ENCODE data around the gene DDR1.

Gene DDR1

DNA sequence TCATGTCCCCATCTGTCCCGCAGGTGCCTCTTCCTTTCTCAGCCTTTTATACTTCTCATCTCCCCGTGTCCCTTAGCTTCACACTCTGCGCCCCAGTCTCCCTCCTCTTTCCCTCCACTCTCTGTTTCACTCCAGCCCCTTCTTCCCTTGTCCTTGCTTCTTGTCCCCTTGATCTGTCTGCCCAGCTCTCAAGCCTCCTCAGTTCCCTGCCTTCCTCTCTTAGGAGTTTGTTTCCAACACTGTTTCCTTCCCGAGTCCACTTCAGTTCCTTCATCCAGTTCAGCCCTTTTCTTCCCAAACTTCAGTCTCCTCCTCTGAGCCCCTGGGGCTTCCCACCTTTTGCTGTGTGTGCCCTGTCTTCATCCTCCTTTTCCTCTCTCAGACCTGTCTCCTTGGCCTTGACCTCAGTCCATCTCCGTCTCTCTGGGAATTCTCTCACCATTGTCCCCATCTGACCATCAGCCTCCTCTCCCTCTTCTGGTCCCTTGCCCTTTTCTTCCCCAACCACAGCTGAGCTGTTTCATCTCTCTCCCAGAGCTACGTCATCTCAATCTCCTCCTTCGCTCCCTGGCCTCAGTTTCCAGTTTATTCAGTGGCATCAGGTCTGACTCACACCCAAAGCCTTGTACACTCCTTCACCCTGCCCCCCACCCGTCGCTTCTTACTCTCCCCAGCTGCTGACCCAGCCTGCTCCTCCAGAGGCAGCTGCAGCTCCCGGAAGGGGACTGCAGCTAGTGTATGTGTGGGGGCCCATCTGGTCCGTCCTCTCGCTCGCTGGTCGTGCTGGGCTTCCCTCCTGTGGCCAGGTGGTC is 2.7 kb upstream of the DDR1 start:
- DNase-seq (ENCODE audit: low read depth, low spot score) = no peak

DNA sequence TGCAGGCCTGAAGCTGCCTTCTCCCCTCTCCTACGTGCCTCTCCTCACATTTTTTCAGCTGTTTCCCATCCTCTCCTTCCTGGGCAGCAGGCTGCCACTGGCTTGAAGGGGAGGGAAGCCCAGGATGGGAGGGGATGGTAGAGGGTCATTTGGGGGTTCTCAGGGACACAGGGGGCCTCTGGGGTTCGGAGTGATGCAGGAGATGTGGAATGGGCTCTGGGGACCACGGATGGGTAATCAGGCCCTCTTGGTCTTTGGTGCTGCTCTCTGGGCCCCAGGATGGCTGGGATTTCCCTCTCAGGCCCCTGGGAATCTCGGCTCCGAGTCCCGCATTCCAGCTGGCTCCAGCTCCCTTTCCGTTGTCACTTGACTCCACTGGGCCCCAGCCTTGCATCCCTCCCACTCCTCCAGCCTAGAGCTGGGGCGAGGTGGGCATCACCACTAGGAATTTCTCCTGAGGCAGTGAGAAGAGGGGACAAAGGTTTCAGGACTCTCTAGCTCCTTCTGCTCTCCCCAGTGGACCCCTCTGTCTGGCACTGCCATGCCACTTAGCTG is 2.0 kb upstream of the DDR1 start:
- no peak for DNase-seq (ENCODE audit: low read depth, low spot score)

DNA sequence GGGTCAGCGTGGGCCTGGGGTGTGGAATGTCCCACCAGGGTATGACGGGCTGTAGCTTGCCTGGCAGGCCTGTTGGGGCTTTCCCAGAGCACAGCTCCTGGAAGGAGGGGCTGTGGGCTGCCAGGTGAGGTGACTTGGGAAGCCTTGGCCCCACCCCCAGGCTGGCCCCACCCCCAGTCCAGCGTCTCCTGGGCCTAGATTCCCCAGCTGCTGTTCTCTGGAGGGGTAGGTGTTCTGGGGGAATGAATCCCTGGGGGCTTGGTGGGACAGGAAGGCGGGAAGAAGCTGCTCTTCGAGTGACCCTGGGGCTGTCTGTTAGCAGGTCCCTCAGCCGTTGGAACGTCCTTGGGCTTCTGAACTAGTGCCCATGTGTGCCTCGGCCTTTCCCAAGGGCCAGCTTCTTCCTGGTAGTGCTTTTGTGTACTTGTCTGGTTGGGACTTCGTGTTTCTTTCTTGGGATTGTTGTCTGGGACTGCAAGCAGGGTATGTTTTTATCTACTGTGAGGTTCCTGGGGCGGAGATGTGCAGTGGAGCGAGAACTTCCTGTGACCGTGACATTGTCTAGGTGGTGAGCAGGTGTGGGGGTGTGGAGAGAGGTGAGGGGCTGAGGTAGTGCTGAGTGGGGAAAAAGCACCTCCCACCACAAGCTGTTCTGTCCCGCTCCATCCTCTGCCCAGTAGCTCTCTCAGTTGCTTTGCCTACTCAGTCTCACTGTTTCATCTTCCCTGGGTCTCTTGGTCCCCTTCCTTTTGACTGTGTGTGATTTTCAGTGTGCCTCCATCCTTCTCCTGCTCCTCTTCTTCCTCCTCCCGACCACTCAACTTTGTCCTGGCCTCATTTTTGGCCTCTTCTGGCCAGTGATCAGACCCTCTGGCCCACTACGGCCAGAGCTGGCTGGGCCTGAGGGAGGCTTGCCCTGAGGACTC is 1.3 kb upstream of the DDR1 start:
- DNase-seq (ENCODE audit: low read depth, low spot score) = no peak

DNA sequence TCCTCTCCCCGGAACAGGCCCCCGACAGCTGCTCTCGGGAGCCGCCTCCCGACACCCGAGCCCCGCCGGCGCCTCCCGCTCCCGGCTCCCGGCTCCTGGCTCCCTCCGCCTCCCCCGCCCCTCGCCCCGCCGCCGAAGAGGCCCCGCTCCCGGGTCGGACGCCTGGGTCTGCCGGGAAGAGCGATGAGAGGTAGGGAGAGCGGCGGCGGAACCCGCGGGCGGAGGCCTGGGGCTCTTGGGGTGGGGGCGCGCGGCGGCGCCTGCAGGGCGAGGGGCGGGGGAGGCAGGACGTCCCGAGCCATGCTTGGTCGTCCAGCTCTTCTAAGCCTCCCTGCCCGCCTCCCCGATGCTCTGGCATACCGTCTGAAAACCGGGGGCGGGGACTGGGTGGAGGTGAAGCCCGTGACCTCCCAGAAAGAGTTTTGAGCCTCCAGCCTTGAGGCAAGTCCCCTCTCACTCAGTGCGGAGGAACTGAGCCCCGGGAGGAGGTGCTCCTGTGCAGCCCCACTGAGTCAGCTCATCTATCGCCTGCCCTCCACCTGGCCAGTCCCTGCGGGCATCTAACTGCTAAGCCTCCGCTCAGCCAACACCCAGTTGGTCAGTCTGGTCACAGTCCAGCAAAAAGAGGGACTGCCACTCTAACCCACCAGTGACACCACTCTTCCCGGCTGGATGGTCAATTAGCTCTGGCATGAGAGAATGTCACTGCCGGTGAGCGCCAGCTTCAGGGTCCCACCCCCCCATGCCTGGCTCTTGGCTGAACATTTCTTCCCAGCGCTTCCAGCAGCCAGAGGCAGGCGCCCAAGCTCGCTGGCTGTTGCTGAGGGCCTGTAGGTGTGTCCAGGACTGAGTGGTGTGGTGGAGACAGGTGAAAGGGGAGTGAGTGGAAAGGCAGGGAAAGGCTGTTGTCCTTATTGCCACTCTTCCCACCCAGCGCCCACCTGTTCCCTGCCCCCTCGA is 482 bp downstream of the DDR1 start:
- DNase-seq (ENCODE audit: low read depth, low spot score) = no peak

DNA sequence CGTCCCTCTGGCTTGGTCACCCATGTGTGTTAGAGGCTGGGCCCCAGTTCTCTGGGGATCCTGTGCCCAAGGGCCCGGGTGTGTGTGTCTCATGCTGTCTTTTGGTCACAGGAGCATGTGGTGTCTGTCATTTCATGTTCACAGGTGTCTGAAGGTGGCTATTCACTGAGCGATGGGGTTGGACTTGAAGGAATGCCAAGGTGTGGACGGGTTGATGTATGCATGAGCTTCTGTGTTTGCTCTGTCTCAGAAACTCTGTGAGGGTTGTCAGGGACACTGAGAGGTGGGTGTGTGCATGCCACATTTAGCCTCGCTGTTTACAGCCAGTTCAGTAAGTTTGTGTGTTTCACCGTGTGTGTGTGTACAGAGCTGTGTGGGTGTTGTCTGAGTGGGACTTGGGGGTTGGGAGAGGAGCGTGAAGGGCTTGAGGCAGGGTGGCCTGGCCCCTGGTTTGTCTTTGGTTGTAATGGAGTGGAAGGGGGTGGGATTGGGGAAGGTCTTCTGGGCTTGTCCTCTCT is 1.2 kb downstream of the DDR1 start:
- DNase-seq (ENCODE audit: low read depth, low spot score) = no peak

DNA sequence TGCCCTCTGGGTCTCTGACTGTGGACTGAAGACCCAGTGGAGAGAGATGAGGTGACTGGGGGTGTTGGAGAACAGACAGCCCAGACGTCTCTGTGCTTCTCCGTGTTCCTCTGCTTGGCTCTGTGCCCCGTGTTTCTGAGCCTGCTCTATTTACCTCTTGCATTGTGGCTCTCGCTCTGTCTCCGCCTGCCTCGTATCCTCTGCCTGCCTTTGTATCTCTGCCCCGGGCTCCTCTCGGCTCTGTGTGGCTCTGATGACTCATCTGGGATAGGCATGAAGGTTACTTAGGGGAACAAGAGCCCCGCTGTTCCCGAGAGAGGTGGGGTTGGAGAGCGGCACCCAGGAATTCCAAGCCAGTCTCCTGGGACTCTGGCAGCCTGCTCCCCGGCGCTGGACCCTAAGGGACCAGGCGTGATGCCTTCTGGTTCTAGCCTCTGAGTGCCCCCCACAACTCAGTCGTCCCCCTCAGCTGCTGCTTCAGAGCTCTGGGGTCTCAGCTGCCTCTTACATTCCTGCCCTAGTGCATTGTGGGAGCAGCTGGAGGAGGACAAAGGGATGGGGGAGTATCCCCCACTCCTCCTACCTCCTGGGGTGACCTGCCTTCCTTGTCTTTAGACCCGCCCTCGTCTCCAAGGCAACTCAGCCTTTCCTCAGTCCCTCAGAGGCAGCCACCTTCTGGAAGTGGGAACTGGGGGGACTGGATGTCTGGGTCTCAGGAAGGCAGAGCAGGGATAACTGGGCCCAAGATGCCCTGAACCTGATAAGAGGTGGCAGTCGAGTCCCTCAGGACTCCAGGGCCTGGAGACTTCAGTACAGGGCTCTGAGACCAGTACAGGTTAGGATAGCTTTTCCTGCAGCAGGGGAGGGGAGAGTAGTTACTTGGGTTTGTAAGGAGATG is 1.9 kb downstream of the DDR1 start:
- DNase-seq (ENCODE audit: low read depth, low spot score) = no peak

DNA sequence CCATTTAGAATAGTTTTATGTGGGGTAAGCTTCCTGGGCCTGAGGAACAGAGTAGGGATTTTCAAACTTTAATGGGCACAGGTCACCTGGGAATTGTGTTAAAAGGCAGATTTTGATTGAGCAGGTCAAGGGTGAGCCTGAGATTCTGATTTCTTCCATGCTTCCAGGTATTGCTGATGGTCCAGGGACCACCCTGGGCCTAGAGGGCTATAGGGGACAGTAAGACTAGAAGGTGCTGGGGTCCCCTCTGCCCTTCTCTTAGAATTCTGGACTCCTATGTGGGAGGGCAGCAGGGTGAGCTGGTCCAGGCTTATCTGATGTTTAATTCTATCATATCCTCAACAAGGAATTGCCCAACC is 2.6 kb downstream of the DDR1 start:
- no peak for DNase-seq (ENCODE audit: low read depth, low spot score)

DNA sequence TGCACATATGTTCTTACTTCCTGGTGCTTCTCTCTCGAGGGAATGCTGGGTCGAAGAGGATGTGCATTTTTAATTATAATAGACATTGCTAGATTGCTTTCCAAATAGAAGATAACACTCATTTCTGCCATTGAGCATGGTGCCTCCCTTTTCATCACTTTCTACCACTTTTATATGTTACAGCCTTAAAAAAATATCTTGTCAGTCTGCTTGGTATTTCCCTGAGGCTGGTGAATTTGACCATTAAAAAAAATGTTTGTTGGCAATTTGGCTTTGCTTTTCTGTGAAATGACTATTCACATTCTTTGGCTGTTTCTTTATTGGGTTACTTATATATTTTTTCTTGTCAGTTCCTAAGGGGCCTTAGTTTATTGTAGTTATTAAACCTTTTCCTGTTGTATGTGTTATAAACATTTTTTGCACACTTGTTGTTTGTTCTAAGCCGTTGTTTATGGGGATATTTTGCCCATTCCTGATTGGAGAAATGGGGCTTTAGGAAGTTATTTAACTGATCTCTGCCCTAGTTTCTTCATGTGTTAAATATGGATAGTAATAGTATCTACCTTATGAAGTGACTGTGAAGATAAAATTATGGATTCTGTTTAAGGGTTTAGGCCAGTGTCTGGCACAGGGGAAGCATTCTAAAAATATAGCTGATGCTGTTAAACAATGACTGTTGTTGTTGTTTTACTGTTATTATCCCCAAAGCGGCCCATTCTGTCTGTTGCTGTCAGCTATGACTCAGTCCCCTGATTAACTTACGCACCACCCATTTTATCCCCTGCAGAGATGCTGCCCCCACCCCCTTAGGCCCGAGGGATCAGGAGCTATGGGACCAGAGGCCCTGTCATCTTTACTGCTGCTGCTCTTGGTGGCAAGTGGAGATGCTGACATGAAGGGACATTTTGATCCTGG is 3.8 kb downstream of the DDR1 start:
- no peak for DNase-seq (ENCODE audit: low read depth, low spot score)

DNA sequence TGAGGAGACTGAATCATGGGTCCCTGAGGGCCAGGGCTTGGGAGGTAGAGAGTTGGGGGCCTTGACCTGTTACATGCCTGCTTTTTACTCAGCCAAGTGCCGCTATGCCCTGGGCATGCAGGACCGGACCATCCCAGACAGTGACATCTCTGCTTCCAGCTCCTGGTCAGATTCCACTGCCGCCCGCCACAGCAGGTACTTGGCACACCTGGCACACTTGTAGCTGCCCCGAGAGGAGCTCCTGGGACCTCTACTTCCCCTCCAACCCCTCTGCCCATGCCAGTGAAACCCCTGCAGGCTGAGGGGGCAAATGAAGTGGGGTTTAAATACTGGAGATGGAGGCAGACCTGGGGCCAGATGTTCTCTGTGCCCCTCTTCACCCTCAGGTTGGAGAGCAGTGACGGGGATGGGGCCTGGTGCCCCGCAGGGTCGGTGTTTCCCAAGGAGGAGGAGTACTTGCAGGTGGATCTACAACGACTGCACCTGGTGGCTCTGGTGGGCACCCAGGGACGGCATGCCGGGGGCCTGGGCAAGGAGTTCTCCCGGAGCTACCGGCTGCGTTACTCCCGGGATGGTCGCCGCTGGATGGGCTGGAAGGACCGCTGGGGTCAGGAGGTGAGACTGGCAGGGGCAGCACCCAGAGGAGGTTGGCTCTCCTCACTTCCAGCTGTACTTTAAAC is 4.6 kb downstream of the DDR1 start:
- no peak for DNase-seq (ENCODE audit: low read depth, low spot score)

DNA sequence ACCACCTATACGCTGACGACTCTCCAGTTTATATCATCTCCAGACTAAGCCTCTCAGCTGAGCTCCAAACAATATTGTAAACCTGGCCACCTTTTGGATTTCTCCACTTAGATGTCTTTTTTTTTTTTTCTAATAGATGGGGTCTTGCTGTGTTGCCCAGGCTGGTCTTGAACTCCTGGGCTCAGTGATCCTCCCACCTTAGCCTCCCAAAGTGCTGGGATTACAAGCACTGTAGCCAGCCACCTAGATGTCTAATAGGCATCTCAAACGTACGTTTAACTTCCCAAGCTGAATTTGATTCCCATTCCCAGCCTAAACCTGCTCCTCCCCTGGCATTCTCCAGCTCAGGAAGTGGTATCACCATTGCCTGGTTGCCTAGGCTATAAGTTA is 5.2 kb downstream of the DDR1 start:
- DNase-seq (ENCODE audit: low read depth, low spot score) = no peak

DNA sequence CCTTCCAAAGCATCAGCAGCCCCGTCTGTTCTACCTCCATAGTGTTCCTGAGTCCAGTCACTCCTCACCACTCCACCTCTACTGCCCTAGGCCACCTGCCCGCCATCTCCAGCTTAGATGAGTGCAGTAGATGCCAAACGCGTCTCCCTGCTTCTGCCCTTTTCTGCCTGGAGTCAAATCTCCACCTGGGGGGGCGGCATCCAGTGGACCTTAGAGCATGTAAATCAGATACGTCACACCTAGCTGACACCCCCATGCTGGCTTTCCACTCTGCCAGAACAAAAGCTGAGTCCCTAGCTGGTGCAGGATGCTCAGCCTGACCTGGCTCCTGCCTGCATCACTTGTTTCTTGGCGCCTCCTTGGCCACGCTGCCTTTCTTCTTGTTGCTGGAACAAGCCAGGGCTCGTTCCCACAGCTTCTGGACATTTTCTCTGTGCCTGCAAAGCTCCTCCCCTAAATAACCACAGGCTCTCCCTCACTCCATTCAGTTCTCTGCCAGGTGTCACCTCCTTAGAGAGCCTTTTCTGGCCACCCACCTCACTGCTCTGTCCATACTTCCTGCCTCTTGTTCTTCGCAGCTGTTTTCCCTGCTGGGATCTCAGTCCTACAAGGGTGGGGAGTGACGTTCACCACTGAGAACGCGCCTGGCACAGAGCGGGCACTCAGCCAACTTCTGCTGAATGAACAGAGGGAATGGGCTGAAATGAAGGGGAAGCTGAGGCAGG is 5.8 kb downstream of the DDR1 start:
- DNase-seq (ENCODE audit: low read depth, low spot score) = no peak

DNA sequence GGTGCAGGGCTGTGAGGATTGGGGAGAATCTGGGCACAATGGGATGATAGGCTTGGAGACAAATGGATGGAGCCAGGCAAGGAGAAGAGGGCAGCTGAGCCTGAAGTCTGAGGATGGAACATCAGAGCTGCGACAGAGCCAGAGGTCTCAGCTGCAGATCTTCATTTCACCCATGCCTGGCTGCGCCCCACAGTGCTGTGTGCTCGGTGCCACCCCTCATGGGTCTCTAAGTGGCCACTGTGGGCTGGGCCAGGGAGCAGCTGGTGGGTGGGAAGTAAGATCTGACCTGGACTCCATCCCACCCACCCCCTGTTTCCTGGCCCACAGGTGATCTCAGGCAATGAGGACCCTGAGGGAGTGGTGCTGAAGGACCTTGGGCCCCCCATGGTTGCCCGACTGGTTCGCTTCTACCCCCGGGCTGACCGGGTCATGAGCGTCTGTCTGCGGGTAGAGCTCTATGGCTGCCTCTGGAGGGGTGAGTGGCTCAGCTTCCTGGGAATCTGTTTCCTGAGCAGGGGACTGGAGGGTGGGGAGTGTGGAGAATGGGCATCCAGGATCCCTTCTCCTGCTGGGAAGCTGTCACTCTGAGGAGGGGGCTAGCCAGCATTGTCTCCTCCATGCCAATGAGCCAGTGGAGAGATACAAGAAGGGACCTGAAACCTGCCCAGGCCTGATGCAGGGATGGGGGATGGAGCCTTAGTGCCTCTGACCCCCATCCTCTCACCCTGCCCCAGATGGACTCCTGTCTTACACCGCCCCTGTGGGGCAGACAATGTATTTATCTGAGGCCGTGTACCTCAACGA is 6.5 kb downstream of the DDR1 start:
- no peak for DNase-seq (ENCODE audit: low read depth, low spot score)

DNA sequence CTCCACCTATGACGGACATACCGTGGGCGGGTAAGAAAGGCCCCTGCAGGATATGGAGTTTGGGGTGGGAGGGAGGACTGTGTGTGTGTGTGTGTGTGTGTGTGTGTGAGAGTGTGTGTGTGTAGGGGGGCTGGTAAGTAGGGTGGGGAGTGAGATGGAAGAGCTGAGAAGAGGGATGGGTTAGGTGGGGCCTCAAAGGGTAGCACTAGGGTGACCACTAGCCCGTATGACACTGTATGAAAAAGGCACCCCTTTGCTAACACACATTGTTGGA is 7.1 kb downstream of the DDR1 start:
- DNase-seq (ENCODE audit: low read depth, low spot score) = no peak

DNA sequence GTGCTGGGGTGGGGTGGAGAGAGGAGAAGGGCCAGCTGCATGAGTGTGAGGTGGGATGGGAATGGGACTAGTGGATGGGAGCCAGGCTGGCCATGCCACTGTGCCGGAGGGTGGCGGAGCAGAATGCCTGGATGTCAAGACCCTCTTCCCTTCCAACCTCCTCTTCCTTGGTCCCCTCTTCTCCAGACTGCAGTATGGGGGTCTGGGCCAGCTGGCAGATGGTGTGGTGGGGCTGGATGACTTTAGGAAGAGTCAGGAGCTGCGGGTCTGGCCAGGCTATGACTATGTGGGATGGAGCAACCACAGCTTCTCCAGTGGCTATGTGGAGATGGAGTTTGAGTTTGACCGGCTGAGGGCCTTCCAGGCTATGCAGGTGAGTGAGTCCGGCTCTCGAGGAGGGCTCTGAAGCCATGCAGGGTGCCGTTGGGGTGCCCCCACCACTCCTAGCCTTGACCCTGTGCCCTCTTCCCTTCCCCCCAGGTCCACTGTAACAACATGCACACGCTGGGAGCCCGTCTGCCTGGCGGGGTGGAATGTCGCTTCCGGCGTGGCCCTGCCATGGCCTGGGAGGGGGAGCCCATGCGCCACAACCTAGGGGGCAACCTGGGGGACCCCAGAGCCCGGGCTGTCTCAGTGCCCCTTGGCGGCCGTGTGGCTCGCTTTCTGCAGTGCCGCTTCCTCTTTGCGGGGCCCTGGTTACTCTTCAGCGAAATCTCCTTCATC is 7.7 kb downstream of the DDR1 start:
- DNase-seq (ENCODE audit: low read depth, low spot score) = no peak

DNA sequence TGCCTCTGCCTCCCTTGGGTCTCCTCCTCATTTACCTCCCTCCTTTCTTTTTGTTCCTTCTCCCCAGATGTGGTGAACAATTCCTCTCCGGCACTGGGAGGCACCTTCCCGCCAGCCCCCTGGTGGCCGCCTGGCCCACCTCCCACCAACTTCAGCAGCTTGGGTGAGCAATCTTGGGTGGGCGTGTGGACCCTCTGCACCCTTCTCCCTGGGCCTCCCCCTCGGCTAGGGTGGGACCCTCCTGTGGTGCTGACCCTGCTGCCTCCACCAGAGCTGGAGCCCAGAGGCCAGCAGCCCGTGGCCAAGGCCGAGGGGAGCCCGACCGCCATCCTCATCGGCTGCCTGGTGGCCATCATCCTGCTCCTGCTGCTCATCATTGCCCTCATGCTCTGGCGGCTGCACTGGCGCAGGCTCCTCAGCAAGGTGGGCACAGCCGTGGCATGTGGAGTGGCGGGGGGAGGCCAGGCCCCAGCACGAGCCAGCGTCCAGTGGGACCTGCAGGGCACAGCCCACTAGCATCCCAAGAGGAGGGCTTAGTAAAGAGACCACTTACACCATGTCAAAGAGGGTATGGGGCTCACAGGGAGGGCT is 8.8 kb downstream of the DDR1 start:
- DNase-seq (ENCODE audit: low read depth, low spot score) = no peak

DNA sequence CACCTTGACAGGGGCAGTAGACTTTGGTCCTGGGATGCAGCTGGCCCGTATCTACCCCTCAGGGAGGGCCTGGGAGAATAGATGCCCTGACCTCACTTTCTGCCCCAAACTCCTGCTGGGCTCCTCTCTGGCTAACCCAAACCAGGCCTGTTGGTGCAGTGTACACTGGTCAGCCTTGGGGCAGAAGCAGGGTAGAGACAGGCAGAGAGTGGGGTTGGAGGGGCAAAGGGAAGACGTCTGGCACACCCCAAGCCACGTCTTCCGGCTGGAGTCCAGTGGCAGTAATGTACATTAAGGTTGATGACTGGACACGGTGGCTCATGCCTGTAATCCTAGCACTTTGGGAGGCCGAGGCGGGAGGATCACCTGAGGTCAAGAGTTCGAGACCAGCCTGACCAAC is 9.3 kb downstream of the DDR1 start:
- no peak for DNase-seq (ENCODE audit: low read depth, low spot score)
